ENCODE data around the gene DNMBP. TPM values are rescaled to one million over a fixed set of nuclear protein-coding genes. Genes with fewer than 3 reads are reported as not detected.

Gene DNMBP
- total RNA-seq, 2 experiments from 2014 or later, result 2.2 to 2.3 TPM

DNA sequence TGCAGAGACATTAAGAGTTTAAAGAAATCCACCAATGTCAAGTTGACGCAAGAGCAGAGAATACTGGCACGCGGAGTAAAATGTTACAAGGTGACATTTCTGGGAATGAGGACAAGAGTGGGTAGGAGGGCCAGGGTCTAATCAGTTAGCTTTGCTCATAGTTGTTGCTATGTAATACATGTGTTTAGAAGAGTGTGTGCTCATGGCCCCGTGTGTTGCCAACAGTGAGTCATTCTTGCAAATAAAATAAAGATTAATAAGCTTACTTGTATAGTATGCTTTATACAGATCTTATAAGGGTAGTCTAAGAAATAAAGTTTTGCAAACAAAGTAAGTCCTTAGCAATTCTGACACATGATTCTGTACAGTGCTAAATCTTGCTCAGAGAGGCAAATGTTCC, 64.5 kb downstream of the DNMBP start:
- Histone ChIP-seq H3K9me3 (ENCODE audit: control insufficient read depth in 1 of 2, insufficient read depth in 1 of 2, low read length in 2 of 2) (no peaks in the 10 kb centered on the region), H3K27ac (ENCODE audit: low read depth in 1 of 2, low read length in 2 of 2) (no peak overlapping the region), H3K4me3 (ENCODE audit: low read length) (no peak overlapping the region), H3K36me3 (ENCODE audit: insufficient read depth, low read length) (no peaks in the 10 kb centered on the region), H3K4me1 (ENCODE audit: insufficient read depth, low read length) (no peaks in the 10 kb centered on the region), H3K27me3 (ENCODE audit: control insufficient read depth in 1 of 2, insufficient read depth in 2 of 2, low read length in 2 of 2) (no peaks in the 10 kb centered on the region)
- Mint-ChIP-seq H3K36me3 (ENCODE audit: low read depth) (peaks cover 8% of the 10 kb centered on the region), H3K27me3 (no peaks in the 10 kb centered on the region), H3K4me3 (no peak overlapping the region), H3K9me3 (no peaks in the 10 kb centered on the region), H3K27ac (no peak overlapping the region), H3K4me1 (ENCODE audit: low read depth) (no peaks in the 10 kb centered on the region)
- intact Hi-C loops (cut with DNase I, micrococcal nuclease), result no loop called here
- DNase-seq (no peak), ATAC-seq (ENCODE audit: poor library complexity) (no peak)
- ChIA-PET POLR2A (no interaction called here), CTCF (no interaction called here)
- TF ChIP-seq, protein P1, sequence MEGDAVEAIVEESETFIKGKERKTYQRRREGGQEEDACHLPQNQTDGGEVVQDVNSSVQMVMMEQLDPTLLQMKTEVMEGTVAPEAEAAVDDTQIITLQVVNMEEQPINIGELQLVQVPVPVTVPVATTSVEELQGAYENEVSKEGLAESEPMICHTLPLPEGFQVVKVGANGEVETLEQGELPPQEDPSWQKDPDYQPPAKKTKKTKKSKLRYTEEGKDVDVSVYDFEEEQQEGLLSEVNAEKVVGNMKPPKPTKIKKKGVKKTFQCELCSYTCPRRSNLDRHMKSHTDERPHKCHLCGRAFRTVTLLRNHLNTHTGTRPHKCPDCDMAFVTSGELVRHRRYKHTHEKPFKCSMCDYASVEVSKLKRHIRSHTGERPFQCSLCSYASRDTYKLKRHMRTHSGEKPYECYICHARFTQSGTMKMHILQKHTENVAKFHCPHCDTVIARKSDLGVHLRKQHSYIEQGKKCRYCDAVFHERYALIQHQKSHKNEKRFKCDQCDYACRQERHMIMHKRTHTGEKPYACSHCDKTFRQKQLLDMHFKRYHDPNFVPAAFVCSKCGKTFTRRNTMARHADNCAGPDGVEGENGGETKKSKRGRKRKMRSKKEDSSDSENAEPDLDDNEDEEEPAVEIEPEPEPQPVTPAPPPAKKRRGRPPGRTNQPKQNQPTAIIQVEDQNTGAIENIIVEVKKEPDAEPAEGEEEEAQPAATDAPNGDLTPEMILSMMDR (IDR thresholded peaks at IDR 0.05), result no peak

DNA sequence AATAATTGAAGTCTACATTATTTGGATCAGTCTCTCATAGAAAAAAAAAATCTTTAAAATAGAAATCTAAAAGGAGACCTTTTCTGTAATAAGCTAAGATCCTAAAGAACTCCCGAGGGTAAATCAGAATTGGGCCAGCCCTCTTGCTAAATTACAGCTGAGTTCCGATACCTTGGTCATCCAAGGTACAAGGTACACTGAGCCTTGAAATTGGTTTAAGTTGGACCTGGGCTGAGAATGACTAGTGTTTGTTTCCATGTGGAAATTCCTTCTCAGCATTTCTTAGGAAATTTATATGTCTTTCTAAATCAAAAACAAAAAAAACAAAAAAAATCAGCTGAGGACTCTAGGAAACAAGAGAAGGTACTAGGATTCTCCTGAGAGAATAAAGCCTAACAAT, 64.9 kb downstream of the DNMBP start:
- ATAC-seq (ENCODE audit: poor library complexity) (no peak), DNase-seq (no peak)
- Histone ChIP-seq H3K9me3 (ENCODE audit: control insufficient read depth in 1 of 2, insufficient read depth in 1 of 2, low read length in 2 of 2) (no peaks in the 10 kb centered on the region), H3K4me1 (ENCODE audit: insufficient read depth, low read length) (no peaks in the 10 kb centered on the region), H3K36me3 (ENCODE audit: insufficient read depth, low read length) (no peaks in the 10 kb centered on the region), H3K27ac (ENCODE audit: low read depth in 1 of 2, low read length in 2 of 2) (no peak overlapping the region), H3K4me3 (ENCODE audit: low read length) (no peak overlapping the region), H3K27me3 (ENCODE audit: control insufficient read depth in 1 of 2, insufficient read depth in 2 of 2, low read length in 2 of 2) (no peaks in the 10 kb centered on the region)
- Mint-ChIP-seq H3K36me3 (ENCODE audit: low read depth) (peaks cover 4% of the 10 kb centered on the region), H3K9me3 (no peaks in the 10 kb centered on the region), H3K4me3 (no peak overlapping the region), H3K4me1 (ENCODE audit: low read depth) (no peaks in the 10 kb centered on the region), H3K27me3 (no peaks in the 10 kb centered on the region), H3K27ac (no peak overlapping the region)
- ChIA-PET POLR2A (no interaction called here), CTCF (no interaction called here)
- TF ChIP-seq, protein P1 (IDR thresholded peaks at IDR 0.05), result no peak
- intact Hi-C loops (cut with DNase I, micrococcal nuclease), result no loop called here

DNA sequence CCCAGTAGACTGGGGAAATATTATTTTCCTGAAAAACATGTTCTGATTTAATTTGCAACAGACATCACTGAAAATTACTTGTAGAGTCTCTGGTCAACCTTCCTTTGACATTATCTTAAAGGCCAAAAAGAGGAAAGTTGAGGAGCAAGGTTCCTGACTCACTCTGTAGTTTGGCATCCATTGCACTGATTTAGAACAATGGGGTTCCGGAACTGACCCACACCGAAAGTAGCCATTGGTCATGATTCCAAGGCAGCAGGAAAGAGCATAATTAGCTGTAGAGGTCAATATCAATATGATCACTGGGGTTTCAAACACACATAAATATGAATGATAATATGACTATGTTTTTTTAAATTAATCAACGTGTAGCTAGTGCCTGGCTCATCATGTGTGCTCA, 65.8 kb downstream of the DNMBP start:
- Mint-ChIP-seq H3K4me3 (no peak overlapping the region), H3K9me3 (no peaks in the 10 kb centered on the region), H3K36me3 (ENCODE audit: low read depth) (no peaks in the 10 kb centered on the region), H3K4me1 (ENCODE audit: low read depth) (no peaks in the 10 kb centered on the region), H3K27ac (no peak overlapping the region), H3K27me3 (no peaks in the 10 kb centered on the region)
- intact Hi-C loops (cut with DNase I, micrococcal nuclease), result no loop called here
- Histone ChIP-seq H3K36me3 (ENCODE audit: insufficient read depth, low read length) (no peaks in the 10 kb centered on the region), H3K9me3 (ENCODE audit: control insufficient read depth in 1 of 2, insufficient read depth in 1 of 2, low read length in 2 of 2) (no peaks in the 10 kb centered on the region), H3K27ac (ENCODE audit: low read depth in 1 of 2, low read length in 2 of 2) (no peak overlapping the region), H3K4me3 (ENCODE audit: low read length) (no peak overlapping the region), H3K4me1 (ENCODE audit: insufficient read depth, low read length) (no peaks in the 10 kb centered on the region), H3K27me3 (ENCODE audit: control insufficient read depth in 1 of 2, insufficient read depth in 2 of 2, low read length in 2 of 2) (no peaks in the 10 kb centered on the region)
- TF ChIP-seq, protein P1 (IDR thresholded peaks at IDR 0.05), result no peak
- no peak for DNase-seq
- ChIA-PET CTCF (no interaction called here), POLR2A (no interaction called here)
- no peak for ATAC-seq (ENCODE audit: poor library complexity)
